HUES6 (cell line): ENCODE data around the gene CCSER2.

ENCODE experiments used
- H3K27ac ChIP-seq: 2 replicates; pipeline ENCODE4 v1.7.0; 2013; ENCODE audit warnings: low read depth, mild to moderate bottlenecking, low read length, inconsistent platforms
- H3K27me3 ChIP-seq: 2 replicates; pipeline ENCODE4 v1.6.1; 2013; ENCODE audit warnings: low read length; ENCODE audit not compliant: control insufficient read depth, insufficient read depth
- H3K36me3 ChIP-seq: 2 replicates; pipeline ENCODE4 v1.6.1; 2013; ENCODE audit warnings: low read length; ENCODE audit not compliant: control insufficient read depth, insufficient read depth
- H3K4me1 ChIP-seq: 2 replicates; pipeline ENCODE4 v1.6.1; 2013; ENCODE audit warnings: low read length; ENCODE audit not compliant: control insufficient read depth, insufficient read depth
- H3K4me3 ChIP-seq: 2 replicates; pipeline ENCODE4 v1.5.1; 2013; ENCODE audit warnings: low read depth, low read length
- H3K9ac ChIP-seq: one replicate; pipeline ENCODE4 v1.6.1; 2013; ENCODE audit warnings: mild to moderate bottlenecking, low read length
- H3K9me3 ChIP-seq: 2 replicates; pipeline ENCODE4 v1.6.1; 2013; ENCODE audit warnings: low read depth, low read length; ENCODE audit not compliant: control insufficient read depth, insufficient read depth

Gene CCSER2

DNA sequence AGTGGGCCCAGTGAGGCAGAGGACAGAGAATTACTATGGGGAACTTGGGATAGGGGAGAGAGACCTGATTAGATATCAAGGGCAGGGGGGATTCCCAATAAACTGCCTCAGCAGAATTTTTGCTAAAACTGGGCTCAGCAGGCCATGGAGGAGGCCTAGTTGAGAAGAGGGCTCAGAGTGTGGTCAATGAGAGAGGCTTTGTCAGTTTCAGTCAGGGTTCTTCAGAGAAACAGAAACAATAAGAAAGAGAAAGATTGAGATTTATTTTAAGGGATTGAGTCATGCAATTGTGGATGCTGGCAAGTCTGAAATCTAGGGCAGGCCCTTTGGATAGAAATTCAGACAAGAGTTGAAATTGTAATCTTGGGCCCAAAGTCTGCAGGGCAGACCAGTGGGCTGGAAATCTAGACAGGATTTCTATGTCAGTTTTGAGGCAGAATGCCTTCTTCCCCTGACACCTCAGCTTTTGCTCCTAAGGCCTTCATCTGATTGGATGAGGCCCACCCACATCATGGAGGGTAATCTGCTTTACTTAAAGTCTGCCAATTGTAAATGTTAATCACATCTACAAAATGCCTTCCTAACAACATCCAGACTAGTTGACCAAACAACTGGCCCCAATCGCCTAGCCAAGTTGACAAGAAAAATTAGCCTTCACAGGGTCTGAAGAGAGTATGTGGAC is 33.5 kb upstream of the CCSER2 start:
- no peak overlapping the region for H3K27ac ChIP-seq
- H3K4me3 ChIP-seq, result no peak overlapping the region
- no peaks in the 10 kb centered on the region for H3K9me3 ChIP-seq
- H3K9ac ChIP-seq, result no peak overlapping the region
- no peaks in the 10 kb centered on the region for H3K36me3 ChIP-seq
- H3K27me3 ChIP-seq, result no peaks in the 10 kb centered on the region
- peaks cover 21% of the 10 kb centered on the region for H3K4me1 ChIP-seq

DNA sequence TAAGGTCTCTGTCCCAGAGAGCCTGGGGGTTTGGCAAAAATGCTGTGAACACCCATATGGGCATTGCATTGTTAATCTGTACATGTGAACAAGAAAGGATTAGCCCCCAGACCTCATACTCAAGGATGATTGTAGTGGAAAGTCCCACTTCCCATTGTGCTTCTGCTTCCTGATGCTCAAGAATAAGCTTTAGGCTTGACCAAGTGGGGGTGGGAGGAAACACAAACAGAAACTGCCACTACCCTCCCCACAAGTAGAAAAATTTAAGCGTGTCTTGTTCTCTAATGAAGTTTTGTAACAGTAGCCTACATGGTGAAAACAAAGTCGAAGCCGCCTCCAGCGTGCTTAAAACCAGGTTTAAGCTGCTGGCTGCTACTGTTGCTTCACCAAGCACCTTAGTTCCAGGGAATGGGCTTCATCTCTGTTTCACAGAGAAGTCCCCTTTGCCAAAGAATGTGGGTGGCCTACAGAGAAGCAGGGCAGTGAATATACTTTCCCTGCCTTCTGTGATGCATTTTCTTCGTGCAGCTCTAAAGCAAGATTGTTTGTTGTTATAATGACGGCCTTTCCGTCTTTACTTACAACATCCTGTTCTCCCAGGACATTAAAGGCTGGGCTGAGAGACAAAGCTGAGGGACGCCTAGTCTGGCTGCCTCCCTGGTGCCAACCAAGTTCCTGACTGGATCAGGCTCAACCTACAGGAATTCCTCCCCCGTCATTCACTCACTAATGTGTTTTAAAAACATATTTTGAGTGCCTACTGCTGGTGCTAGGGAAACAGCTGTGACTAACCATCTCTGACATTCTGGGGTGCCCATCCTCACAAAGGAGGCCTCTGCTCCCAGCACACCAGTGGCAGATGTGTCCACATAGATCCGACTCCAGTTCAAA is 32.1 kb upstream of the CCSER2 start:
- no peak overlapping the region for H3K4me3 ChIP-seq
- H3K27ac ChIP-seq, result no peak overlapping the region

DNA sequence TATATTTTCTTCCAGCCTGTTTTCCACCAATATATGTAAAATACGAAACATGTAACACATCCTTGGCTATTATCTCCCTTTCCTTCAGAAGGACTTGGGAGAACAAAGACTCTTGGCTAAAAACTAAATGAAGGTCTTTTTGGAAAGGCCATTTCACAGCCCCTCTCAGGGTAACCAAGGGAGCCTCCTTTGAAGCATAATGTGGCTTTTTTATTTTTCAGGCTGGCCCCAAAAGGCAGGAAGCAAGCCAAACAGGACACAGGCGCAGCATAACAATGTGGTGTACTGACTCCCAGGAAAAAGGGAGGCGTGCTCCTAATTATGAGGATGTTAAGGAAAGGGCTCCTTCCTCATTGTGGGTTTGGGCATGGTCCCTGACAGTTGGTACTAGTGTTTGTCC is 30.3 kb upstream of the CCSER2 start:
- no peaks in the 10 kb centered on the region for H3K9me3 ChIP-seq
- no peak overlapping the region for H3K27ac ChIP-seq
- no peak overlapping the region for H3K4me3 ChIP-seq
- H3K9ac ChIP-seq, result no peak overlapping the region
- H3K36me3 ChIP-seq, result no peaks in the 10 kb centered on the region
- peaks cover 28% of the 10 kb centered on the region for H3K4me1 ChIP-seq
- no peaks in the 10 kb centered on the region for H3K27me3 ChIP-seq

More for the DNA sequence above, 32.1 kb upstream of the CCSER2 start:
- no peaks in the 10 kb centered on the region for H3K36me3 ChIP-seq
- peak overlapping the region; percentile 3 for H3K9ac ChIP-seq
- H3K4me1 ChIP-seq, result peaks cover 21% of the 10 kb centered on the region
- no peaks in the 10 kb centered on the region for H3K9me3 ChIP-seq
- no peaks in the 10 kb centered on the region for H3K27me3 ChIP-seq

DNA sequence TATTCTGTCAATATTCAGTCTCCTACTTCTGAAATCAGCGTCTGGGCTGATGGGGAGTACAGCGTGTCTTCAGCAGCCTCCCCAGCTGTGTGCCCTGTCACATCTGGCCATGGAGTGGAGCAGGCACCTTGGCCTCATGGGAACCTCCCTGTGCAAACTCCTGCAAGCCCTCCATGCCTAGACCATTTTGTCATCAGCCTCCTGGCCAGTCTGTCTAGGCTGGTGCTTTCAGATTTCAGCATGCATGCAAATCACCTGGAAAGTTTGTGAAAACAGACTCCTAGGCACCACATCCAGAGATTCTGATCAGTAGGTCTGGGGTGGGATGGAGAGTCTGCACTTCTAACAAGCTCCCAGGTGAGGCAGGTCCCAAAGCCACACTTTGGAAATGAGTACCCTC is 26.2 kb upstream of the CCSER2 start:
- H3K4me1 ChIP-seq, result peaks cover 7% of the 10 kb centered on the region
- no peaks in the 10 kb centered on the region for H3K36me3 ChIP-seq
- H3K4me3 ChIP-seq, result no peak overlapping the region
- H3K9ac ChIP-seq, result no peak overlapping the region
- no peak overlapping the region for H3K27ac ChIP-seq
- H3K27me3 ChIP-seq, result no peaks in the 10 kb centered on the region
- no peaks in the 10 kb centered on the region for H3K9me3 ChIP-seq

DNA sequence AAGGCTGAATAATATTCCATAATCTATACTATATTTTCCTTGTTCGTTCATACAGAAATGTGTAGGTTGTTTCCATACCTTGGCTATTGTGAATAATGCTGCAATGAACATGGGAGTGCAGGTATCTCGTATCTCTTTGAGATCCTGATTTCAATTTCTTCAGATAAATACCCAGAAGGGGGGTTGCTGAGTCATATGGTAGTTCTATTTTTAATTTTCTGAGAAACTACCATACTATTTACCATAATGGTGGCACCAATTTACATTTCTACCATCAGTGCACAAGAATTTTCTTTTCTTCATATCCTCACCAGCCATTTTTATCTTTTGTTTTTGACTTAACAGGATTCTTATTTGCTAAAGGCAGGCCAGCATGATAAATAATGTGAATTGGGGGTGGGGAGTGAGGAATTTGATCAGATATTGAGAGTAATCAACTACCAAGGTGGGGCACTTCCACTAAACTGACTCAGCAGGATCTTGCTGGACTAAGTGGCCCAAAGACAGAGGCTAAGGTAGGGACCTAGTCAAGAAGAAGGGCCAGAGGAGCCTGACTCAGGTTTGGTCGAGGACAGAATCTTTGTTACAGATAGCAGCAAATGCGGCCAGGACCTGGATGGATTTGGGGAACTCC is 21.5 kb upstream of the CCSER2 start:
- no peak overlapping the region for H3K4me3 ChIP-seq
- H3K36me3 ChIP-seq, result no peaks in the 10 kb centered on the region
- peaks cover 19% of the 10 kb centered on the region for H3K4me1 ChIP-seq
- no peaks in the 10 kb centered on the region for H3K27me3 ChIP-seq
- H3K9me3 ChIP-seq, result 0 out of 2 replicates have a peak, but pooled peaks cover 4% of the 10 kb centered on the region
- H3K27ac ChIP-seq, result no peak overlapping the region
- H3K9ac ChIP-seq, result no peak overlapping the region

DNA sequence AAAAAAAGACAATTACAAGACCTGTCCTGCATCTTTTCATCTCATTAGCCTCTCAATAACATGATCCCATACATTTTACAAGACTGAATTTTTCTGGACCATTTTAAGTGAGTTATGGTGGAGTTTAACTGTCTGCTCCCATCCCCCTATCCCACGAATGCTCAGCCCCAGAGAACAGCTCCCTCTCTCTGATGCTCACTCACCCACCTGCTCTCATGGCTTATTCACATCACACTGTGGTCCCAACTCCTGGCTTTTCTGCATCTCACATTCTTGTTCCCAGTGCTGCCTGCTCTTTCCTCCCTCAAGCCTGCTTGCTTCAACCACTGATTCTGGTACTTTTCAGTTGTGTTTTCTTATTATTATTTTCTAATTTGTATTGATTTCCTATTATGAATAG is 20.4 kb upstream of the CCSER2 start:
- Histone ChIP-seq H3K9ac (no peak overlapping the region), H3K9me3 (0 out of 2 replicates have a peak, but pooled peaks cover 5% of the 10 kb centered on the region), H3K27ac (no peak overlapping the region), H3K36me3 (no peaks in the 10 kb centered on the region), H3K27me3 (no peaks in the 10 kb centered on the region), H3K4me3 (no peak overlapping the region), H3K4me1 (peaks cover 12% of the 10 kb centered on the region; the same call in 1 of the 2 replicates)

DNA sequence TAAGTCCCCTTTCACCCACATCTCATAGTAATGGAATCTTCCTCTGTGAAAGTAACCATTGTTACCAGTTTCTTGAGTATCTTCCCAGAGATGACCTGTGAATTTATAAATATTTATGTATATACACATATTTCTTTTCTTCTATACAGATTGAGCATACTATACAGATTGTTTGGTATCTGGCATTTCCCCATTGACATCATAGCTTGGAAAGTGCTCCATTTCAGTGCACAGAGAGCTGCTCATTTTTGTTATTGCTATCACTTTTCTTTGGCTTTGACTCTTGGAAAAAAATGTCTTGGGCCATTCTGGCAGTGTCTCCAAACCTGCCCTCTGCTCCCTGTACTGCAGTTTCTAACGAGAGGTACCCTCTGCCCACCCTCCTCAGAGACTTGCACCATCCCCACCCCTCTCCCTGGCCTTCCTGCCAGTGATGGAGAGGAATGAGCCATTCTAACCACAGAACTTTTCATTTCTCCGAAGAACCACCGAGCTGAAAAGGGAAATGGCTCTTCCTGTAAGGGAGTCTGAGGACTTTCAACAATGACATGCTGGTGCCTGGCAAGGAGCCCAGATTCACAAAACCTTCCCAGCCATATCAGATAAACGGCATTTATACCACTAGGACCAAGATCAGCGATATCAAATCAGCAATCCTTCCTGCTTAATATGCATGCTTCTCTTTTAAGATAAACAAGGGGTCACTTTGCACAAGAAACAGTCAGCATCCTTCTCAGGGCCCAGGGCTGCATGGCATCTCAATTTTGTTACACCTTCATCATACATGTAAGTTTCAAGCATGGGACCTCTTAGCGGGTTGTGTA is 19.7 kb upstream of the CCSER2 start:
- Histone ChIP-seq H3K4me3 (no peak overlapping the region), H3K27me3 (no peaks in the 10 kb centered on the region), H3K9me3 (0 out of 2 replicates have a peak, but pooled peaks cover 5% of the 10 kb centered on the region), H3K36me3 (no peaks in the 10 kb centered on the region), H3K4me1 (peaks cover 13% of the 10 kb centered on the region), H3K9ac (no peak overlapping the region), H3K27ac (no peak overlapping the region)

DNA sequence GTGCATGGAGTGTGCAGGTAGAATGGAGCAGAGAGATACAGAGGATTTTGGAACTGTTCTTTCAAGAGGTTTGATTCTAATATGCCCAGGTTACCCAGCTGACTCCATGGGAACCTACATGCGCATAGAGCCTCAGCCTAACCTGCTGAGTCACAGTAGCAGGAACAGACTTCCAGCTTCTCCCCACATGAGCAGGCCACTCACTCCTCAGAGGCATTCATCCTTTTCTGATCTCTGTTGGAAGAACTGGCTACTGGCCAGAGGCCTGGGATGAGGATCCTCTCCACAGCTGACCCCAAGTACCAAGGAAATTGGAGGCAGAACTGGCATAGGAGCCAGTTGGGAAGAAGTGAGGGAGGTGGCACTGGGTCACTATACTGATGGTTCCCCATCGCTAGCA is 17.9 kb upstream of the CCSER2 start:
- H3K9me3 ChIP-seq, result 0 out of 2 replicates have a peak, but pooled peaks cover 5% of the 10 kb centered on the region
- no peak overlapping the region for H3K4me3 ChIP-seq
- peaks cover 22% of the 10 kb centered on the region for H3K4me1 ChIP-seq
- no peaks in the 10 kb centered on the region for H3K36me3 ChIP-seq
- no peak overlapping the region for H3K9ac ChIP-seq
- no peaks in the 10 kb centered on the region for H3K27me3 ChIP-seq
- no peak overlapping the region for H3K27ac ChIP-seq

DNA sequence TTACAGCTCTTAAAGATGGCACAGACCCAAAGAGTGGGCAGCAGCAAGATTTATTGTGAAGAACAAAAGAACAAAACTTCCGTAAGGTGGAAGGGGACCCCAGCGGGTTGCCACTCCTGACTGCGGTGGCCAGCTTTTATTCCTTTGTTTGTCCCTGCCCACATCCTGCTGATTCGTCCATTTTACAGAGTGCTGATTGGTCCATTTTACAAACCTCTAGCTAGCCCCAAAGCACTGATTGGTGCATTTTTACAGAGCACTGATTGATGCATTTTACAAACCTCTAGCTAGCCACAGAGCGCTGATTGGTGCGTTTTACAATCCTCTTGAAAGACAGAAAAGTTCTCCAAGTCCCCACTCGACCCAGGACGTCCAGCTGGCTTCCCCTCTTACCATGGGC is 16.8 kb upstream of the CCSER2 start:
- H3K4me1 ChIP-seq, result peaks cover 22% of the 10 kb centered on the region
- H3K36me3 ChIP-seq, result no peaks in the 10 kb centered on the region
- no peak overlapping the region for H3K27ac ChIP-seq
- 0 out of 2 replicates have a peak, but pooled peaks cover 5% of the 10 kb centered on the region for H3K9me3 ChIP-seq
- H3K27me3 ChIP-seq, result no peaks in the 10 kb centered on the region
- H3K4me3 ChIP-seq, result no peak overlapping the region
- H3K9ac ChIP-seq, result no peak overlapping the region

DNA sequence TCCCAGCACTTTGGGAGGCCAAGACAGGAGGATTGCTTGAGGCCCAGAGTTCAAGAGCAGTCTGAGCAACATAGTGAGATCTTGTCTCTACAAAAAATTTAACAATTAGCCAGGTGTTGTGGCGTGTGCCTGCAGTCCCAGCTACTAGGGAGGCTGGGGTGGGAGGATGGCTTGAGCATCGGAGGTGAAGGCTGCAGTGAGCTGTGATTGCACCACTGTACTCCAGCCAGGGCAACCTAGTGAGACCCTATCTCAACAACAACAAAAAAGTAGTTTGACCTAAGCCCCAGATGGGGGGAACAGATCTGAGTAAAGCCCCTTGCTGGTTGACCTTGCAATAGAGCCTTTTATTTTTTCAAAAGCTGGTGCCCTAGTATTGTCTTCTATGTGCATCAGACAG is 15.6 kb upstream of the CCSER2 start:
- H3K27ac ChIP-seq, result no peak overlapping the region
- H3K9me3 ChIP-seq, result 0 out of 2 replicates have a peak, but pooled peaks cover 5% of the 10 kb centered on the region
- peaks cover 22% of the 10 kb centered on the region for H3K4me1 ChIP-seq
- H3K36me3 ChIP-seq, result no peaks in the 10 kb centered on the region
- no peaks in the 10 kb centered on the region for H3K27me3 ChIP-seq
- no peak overlapping the region for H3K9ac ChIP-seq
- no peak overlapping the region for H3K4me3 ChIP-seq
